NK-92 treated with Interleukin-12 subunit alpha and Interleukin-12 subunit beta, amount 100 ng/mL, for 24 hours (cell line): ENCODE results near the gene KLHDC7B.

Source experiments
- DNase-seq: peaks from one replicate; lab custom pipeline; 2025; lab: John Stamatoyannopoulos, UW

KLHDC7B gene

GRCh38 chr22:50548040-50548920, 2.6 kb downstream of the KLHDC7B start:
- DNase-seq = no peak

GRCh38 chr22:50548921-50549790, 3.5 kb downstream of the KLHDC7B start:
- DNase-seq = no peak

- DNase-seq = no peak
Observed at GRCh38 chr22:50550395-50550794, 4.7 kb downstream of the KLHDC7B start.

- no peak for DNase-seq
Observed at GRCh38 chr22:50551160-50551752, 5.6 kb downstream of the KLHDC7B start.

GRCh38 chr22:50553310-50553709, 7.6 kb downstream of the KLHDC7B start:
- DNase-seq = no peak

GRCh38 chr22:50556703-50557102, 11.0 kb downstream of the KLHDC7B start:
- no peak for DNase-seq

GRCh38 chr22:50560034-50560433, 14.3 kb downstream of the KLHDC7B start:
- no peak for DNase-seq

GRCh38 chr22:50561401-50562358, 16.0 kb downstream of the KLHDC7B start:
- no peak for DNase-seq

GRCh38 chr22:50562523-50563412, 17.1 kb downstream of the KLHDC7B start, which contains the start of gene SYCE3:
Gene SYCE3, minus strand, starts transcription at chr22:50562919. Its CDS starts 6,514 bp downstream, at chr22:50556405.
- peak; percentile 89 for DNase-seq

- DNase-seq = no peak
Observed at GRCh38 chr22:50563413-50564160, 17.9 kb downstream of the KLHDC7B start.

- no peak for DNase-seq
Observed at GRCh38 chr22:50564289-50564688, 18.6 kb downstream of the KLHDC7B start.

GRCh38 chr22:50567721-50568252, 22.1 kb downstream of the KLHDC7B start:
- DNase-seq = no peak

- no peak for DNase-seq
Observed at GRCh38 chr22:50568626-50569025, 22.9 kb downstream of the KLHDC7B start.

- DNase-seq = no peak
Observed at GRCh38 chr22:50569041-50569459, 23.4 kb downstream of the KLHDC7B start.

- DNase-seq = no peak
Observed at GRCh38 chr22:50569896-50570535, 24.3 kb downstream of the KLHDC7B start.

- no peak for DNase-seq
Observed at GRCh38 chr22:50570861-50571260, 25.2 kb downstream of the KLHDC7B start.

- no peak for DNase-seq
Observed at GRCh38 chr22:50571264-50572175, 25.8 kb downstream of the KLHDC7B start.

GRCh38 chr22:50572965-50573364, 27.3 kb downstream of the KLHDC7B start:
- no peak for DNase-seq
